Measurements from ENCODE around the gene NRXN3.

Gene NRXN3

GRCh38 chr14:78598046-78598920, 428.1 kb downstream of the NRXN3 start:
- DNase-seq (ENCODE audit: low read depth), result peak; percentile 7
- H3K4me3 ChIP-seq (ENCODE audit: low read depth, low read length), result no peak overlapping the region
- TF ChIP-seq, protein P1, sequence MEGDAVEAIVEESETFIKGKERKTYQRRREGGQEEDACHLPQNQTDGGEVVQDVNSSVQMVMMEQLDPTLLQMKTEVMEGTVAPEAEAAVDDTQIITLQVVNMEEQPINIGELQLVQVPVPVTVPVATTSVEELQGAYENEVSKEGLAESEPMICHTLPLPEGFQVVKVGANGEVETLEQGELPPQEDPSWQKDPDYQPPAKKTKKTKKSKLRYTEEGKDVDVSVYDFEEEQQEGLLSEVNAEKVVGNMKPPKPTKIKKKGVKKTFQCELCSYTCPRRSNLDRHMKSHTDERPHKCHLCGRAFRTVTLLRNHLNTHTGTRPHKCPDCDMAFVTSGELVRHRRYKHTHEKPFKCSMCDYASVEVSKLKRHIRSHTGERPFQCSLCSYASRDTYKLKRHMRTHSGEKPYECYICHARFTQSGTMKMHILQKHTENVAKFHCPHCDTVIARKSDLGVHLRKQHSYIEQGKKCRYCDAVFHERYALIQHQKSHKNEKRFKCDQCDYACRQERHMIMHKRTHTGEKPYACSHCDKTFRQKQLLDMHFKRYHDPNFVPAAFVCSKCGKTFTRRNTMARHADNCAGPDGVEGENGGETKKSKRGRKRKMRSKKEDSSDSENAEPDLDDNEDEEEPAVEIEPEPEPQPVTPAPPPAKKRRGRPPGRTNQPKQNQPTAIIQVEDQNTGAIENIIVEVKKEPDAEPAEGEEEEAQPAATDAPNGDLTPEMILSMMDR (IDR thresholded peaks at IDR 0.05; ENCODE audit: low read depth, low read length, missing control alignments), result peak; percentile 98

- H3K4me3 ChIP-seq (ENCODE audit: low read depth, low read length), result no peak overlapping the region
- no peak for DNase-seq (ENCODE audit: low read depth)
- TF ChIP-seq, protein P1 (IDR thresholded peaks at IDR 0.05; ENCODE audit: low read depth, low read length, missing control alignments), result no peak
Measured at GRCh38 chr14:78605025-78605762, 435.0 kb downstream of the NRXN3 start.

GRCh38 chr14:78605897-78606500, 435.8 kb downstream of the NRXN3 start:
- TF ChIP-seq, protein P1 (IDR thresholded peaks at IDR 0.05; ENCODE audit: low read depth, low read length, missing control alignments), result no peak
- no peak overlapping the region for H3K4me3 ChIP-seq (ENCODE audit: low read depth, low read length)
- DNase-seq (ENCODE audit: low read depth), result no peak

GRCh38 chr14:78608998-78609787, 439.0 kb downstream of the NRXN3 start:
- H3K4me3 ChIP-seq (ENCODE audit: low read depth, low read length), result no peak overlapping the region
- TF ChIP-seq, protein P1 (IDR thresholded peaks at IDR 0.05; ENCODE audit: low read depth, low read length, missing control alignments), result no peak
- DNase-seq (ENCODE audit: low read depth), result no peak

DNA sequence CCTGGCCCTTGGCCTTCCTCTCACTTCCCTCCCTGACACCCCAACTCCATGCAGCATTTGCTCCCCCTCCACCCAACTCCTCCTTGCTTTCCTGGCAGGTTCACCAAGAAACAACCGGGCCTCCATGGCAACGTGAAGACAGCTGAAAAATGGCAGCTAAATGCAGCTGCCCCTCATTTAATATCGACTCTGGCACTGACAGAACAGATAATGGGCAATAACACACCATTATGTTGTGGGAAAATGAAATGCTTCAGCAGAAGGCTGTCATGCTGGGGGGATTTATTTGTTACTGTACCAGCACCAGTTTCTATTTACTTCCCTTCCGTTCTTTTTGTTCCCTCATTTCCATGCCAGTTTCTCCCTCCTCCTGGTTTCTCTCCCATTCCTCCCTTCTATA, 440.8 kb downstream of the NRXN3 start:
- no peak overlapping the region for H3K4me3 ChIP-seq (ENCODE audit: low read depth, low read length)
- DNase-seq (ENCODE audit: low read depth), result no peak
- TF ChIP-seq, protein P1 (IDR thresholded peaks at IDR 0.05; ENCODE audit: low read depth, low read length, missing control alignments), result no peak

DNA sequence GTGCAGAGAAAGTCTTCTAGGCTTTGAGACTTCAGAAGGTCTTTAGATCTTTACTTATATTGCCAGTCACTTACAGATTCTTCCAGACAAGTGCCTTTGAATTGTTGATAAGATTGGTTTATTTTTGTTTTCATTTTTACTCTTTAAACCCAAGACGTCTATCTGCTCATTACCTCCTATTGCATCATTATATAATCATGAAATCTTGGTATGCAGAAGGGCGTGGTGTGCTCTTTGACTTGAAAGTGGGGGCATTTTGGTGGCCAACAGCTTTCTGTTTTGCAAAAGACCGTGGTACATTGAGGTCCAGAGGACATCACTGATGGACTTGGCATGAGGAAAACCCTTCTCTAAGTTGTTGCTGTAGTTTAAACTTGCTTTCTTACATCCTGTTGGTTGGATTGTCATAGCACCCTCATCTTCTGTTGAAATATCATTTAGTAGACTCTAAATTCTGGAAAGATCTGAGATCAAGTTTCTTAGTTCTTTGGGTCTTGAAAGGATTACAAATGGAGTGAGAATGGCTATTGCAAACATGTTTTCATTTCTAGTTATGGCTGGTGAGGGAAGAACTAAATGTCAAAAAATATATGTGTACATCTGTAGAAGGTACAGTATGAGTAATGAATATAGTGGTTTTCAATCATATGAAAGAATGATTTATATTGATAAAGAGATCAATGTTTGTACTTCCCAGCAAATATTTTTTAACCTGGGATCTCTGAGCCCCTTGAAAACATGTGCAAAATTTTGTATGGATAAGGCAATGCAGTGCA, 441.8 kb downstream of the NRXN3 start:
- H3K4me3 ChIP-seq (ENCODE audit: low read depth, low read length), result no peak overlapping the region
- TF ChIP-seq, protein P1 (IDR thresholded peaks at IDR 0.05; ENCODE audit: low read depth, low read length, missing control alignments), result no peak
- no peak for DNase-seq (ENCODE audit: low read depth)
